ENCODE data around the gene PDE7B. TPM values are rescaled to one million over a fixed set of nuclear protein-coding genes. Genes with fewer than 3 reads are reported as not detected.

Gene PDE7B
- polyA plus RNA-seq, 1 donor (not counting 4 experiments of a cell fraction or from before 2014, with no cell fraction given): 0.01 TPM

DNA sequence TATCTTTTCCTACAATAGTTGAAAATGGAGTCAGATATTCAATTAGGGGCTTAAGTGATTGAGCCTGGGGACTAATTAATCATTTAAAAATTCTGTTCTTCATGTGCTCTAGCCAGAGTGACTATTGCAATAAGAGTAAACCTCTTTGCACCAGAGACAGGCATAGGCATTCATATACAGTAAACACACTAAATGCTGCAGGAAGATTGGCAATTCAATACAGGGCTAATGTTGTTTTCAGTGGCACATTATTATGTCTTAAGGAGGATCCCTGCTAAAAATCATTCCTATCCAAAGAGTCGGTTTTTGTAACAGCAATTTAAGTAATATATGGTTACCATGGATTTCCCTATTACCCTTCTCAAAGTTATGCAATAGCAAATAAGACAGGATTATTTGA is 1.2 kb downstream of the PDE7B start:
- no peaks in the 10 kb centered on the region for H3K27me3 ChIP-seq (ENCODE audit: control insufficient read depth, extremely low read depth, insufficient read depth, low read length)
- no peaks in the 10 kb centered on the region for H3K9me1 ChIP-seq (ENCODE audit: control insufficient read depth, extremely low read depth, insufficient read depth, low read length)
- dilution Hi-C loops (cut with MboI; ENCODE audit: extremely low pct_ligation_motif_present, low sequenced_read_pairs): no loop called here
- H3K4me1 ChIP-seq (ENCODE audit: control insufficient read depth, extremely low read depth, insufficient read depth, low read length): peaks cover 12% of the 10 kb centered on the region
- no peaks in the 10 kb centered on the region for H4K20me1 ChIP-seq (ENCODE audit: control insufficient read depth, extremely low read depth, insufficient read depth, low read length)
- H3K9ac ChIP-seq (ENCODE audit: control insufficient read depth, extremely low read depth, insufficient read depth, low read length): no peak overlapping the region
- H3K79me2 ChIP-seq (ENCODE audit: control insufficient read depth, insufficient read depth, low read length): no peaks in the 10 kb centered on the region
- DNase-seq (ENCODE audit: low read depth, low spot score) (no peak), FAIRE-seq (no peak)
- H3K4me3 ChIP-seq (ENCODE audit: control insufficient read depth in 2 of 3, extremely low read depth in 1 of 3, insufficient read depth in 2 of 3, low read depth in 1 of 3, low read length in 3 of 3): no peak overlapping the region
- H3K27ac ChIP-seq (ENCODE audit: control insufficient read depth, insufficient read depth, low read length): no peak overlapping the region
- H3K9me3 ChIP-seq (ENCODE audit: control insufficient read depth, low read depth, low read length): no peaks in the 10 kb centered on the region
- H3K4me2 ChIP-seq (ENCODE audit: control insufficient read depth, extremely low read depth, insufficient read depth, low read depth, low read length): no peak overlapping the region
- no peak overlapping the region for H2AFZ ChIP-seq (ENCODE audit: control insufficient read depth, low read length)
- TF ChIP-seq, protein P1, sequence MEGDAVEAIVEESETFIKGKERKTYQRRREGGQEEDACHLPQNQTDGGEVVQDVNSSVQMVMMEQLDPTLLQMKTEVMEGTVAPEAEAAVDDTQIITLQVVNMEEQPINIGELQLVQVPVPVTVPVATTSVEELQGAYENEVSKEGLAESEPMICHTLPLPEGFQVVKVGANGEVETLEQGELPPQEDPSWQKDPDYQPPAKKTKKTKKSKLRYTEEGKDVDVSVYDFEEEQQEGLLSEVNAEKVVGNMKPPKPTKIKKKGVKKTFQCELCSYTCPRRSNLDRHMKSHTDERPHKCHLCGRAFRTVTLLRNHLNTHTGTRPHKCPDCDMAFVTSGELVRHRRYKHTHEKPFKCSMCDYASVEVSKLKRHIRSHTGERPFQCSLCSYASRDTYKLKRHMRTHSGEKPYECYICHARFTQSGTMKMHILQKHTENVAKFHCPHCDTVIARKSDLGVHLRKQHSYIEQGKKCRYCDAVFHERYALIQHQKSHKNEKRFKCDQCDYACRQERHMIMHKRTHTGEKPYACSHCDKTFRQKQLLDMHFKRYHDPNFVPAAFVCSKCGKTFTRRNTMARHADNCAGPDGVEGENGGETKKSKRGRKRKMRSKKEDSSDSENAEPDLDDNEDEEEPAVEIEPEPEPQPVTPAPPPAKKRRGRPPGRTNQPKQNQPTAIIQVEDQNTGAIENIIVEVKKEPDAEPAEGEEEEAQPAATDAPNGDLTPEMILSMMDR (optimal IDR thresholded peaks at IDR 0.05 in 1 of 3, IDR thresholded peaks at IDR 0.05 in 1 of 3, conservative IDR thresholded peaks at IDR 0.05 in 1 of 3; ENCODE audit: extremely low read depth in 1 of 3, insufficient read depth in 2 of 3, low read length in 3 of 3): no peak
- no peak for TF ChIP-seq EZH2 (IDR thresholded peaks at IDR 0.05; ENCODE audit: low read length)
- H3K36me3 ChIP-seq (ENCODE audit: control insufficient read depth in 2 of 2, extremely low read depth in 1 of 2, insufficient read depth in 2 of 2, low read length in 2 of 2): no peaks in the 10 kb centered on the region

DNA sequence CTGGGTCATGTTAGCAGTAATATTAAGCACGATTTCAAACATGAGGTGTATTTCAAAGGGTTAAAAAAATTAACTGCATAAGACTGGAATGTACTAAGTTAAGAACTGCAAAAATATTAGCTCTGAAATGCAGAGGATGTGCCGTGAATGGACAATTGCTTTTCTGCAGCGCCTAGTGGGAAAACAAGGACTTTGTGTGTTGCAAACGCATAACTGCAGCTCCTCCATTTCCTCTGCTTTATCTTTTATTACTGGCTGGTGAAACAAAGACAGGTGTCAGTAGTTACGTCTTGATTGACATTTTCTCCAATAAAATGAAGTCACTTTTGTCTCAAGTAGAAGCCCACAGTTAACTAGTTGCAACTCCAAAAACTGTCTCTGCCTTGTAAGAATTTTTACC is 1.7 kb downstream of the PDE7B start:
- no peaks in the 10 kb centered on the region for H3K36me3 ChIP-seq (ENCODE audit: control insufficient read depth in 2 of 2, extremely low read depth in 1 of 2, insufficient read depth in 2 of 2, low read length in 2 of 2)
- H3K4me3 ChIP-seq (ENCODE audit: control insufficient read depth in 2 of 3, extremely low read depth in 1 of 3, insufficient read depth in 2 of 3, low read depth in 1 of 3, low read length in 3 of 3): no peak overlapping the region
- TF ChIP-seq, protein P1 (optimal IDR thresholded peaks at IDR 0.05 in 1 of 3, IDR thresholded peaks at IDR 0.05 in 1 of 3, conservative IDR thresholded peaks at IDR 0.05 in 1 of 3; ENCODE audit: extremely low read depth in 1 of 3, insufficient read depth in 2 of 3, low read length in 3 of 3): no peak
- no peak overlapping the region for H3K9ac ChIP-seq (ENCODE audit: control insufficient read depth, extremely low read depth, insufficient read depth, low read length)
- FAIRE-seq (no peak), DNase-seq (ENCODE audit: low read depth, low spot score) (no peak)
- H4K20me1 ChIP-seq (ENCODE audit: control insufficient read depth, extremely low read depth, insufficient read depth, low read length): no peaks in the 10 kb centered on the region
- dilution Hi-C loops (cut with MboI; ENCODE audit: extremely low pct_ligation_motif_present, low sequenced_read_pairs): no loop called here
- no peaks in the 10 kb centered on the region for H3K79me2 ChIP-seq (ENCODE audit: control insufficient read depth, insufficient read depth, low read length)
- no peak overlapping the region for H3K27ac ChIP-seq (ENCODE audit: control insufficient read depth, insufficient read depth, low read length)
- peaks cover 12% of the 10 kb centered on the region for H3K4me1 ChIP-seq (ENCODE audit: control insufficient read depth, extremely low read depth, insufficient read depth, low read length)
- no peaks in the 10 kb centered on the region for H3K9me1 ChIP-seq (ENCODE audit: control insufficient read depth, extremely low read depth, insufficient read depth, low read length)
- H3K4me2 ChIP-seq (ENCODE audit: control insufficient read depth, extremely low read depth, insufficient read depth, low read depth, low read length): no peak overlapping the region
- H3K9me3 ChIP-seq (ENCODE audit: control insufficient read depth, low read depth, low read length): no peaks in the 10 kb centered on the region
- no peaks in the 10 kb centered on the region for H3K27me3 ChIP-seq (ENCODE audit: control insufficient read depth, extremely low read depth, insufficient read depth, low read length)
- no peak overlapping the region for H2AFZ ChIP-seq (ENCODE audit: control insufficient read depth, low read length)
